HL-60 (cell line): ENCODE results near the gene PGAP1.

ENCODE experiments used
- DNase-seq, 2 experiments: peaks; one replicate each; pipeline ENCODE4 v3.0.0-alpha.2; 2010 to 2020; ENCODE audit warnings: low read depth in 1 of 2, low spot score in 1 of 2
- H3K27ac ChIP-seq: fragments of 250-450 bp; sonication (Bioruptor Pico); replicated peaks from 2 replicates; pipeline ENCODE4 v1.5.1; 2020; ENCODE audit warnings: mild to moderate bottlenecking, moderate library complexity
- H3K27me3 ChIP-seq: fragments of 250-450 bp; sonication (Bioruptor Pico); 2 replicates; pipeline ENCODE4 v1.5.1; 2021; ENCODE audit warnings: mild to moderate bottlenecking, moderate library complexity; ENCODE audit not compliant: insufficient read depth, poor library complexity, severe bottlenecking
- H3K4me3 ChIP-seq: replicated peaks from 2 replicates; pipeline ENCODE4 v1.5.1; 2011; ENCODE audit warnings: mild to moderate bottlenecking, control low read depth, low read length; ENCODE audit not compliant: insufficient read depth
- CTCF ChIP-seq: IDR thresholded peaks from one replicate; pipeline ENCODE4 v1.5.1; 2011; ENCODE audit warnings: low read length, control low read depth, inconsistent platforms; ENCODE audit not compliant: insufficient read depth
- GABPA ChIP-seq: IDR thresholded peaks from 2 replicates; pipeline ENCODE4 v1.6.1; 2012; ENCODE audit warnings: low read depth
- POLR2AphosphoS5 ChIP-seq: IDR thresholded peaks from 2 replicates; pipeline ENCODE4 v1.6.1; 2012; ENCODE audit warnings: low read depth
- REST ChIP-seq: IDR thresholded peaks from 2 replicates; pipeline ENCODE4 v1.6.1; 2012; ENCODE audit warnings: low read depth; ENCODE audit not compliant: insufficient replicate concordance
- SPI1 ChIP-seq: IDR thresholded peaks from 2 replicates; pipeline ENCODE4 v1.6.1; 2012; ENCODE audit warnings: low read depth, mild to moderate bottlenecking, borderline replicate concordance

PGAP1 gene

GRCh38 chr2:196966061-196966460 is 39.6 kb upstream of the PGAP1 start:
- no peak for DNase-seq
- TF ChIP-seq REST (no peak), CTCF (no peak), POLR2AphosphoS5 (no peak), GABPA (no peak), SPI1 (no peak)
- Histone ChIP-seq H3K27ac (no peak overlapping the region), H3K4me3 (no peak overlapping the region), H3K27me3 (no peaks in the 10 kb centered on the region)

GRCh38 chr2:196965651-196966050 is 39.1 kb upstream of the PGAP1 start:
- DNase-seq = no peak
- no peaks in the 10 kb centered on the region for H3K27me3 ChIP-seq
- TF ChIP-seq POLR2AphosphoS5 (no peak), CTCF (no peak), REST (no peak), GABPA (no peak), SPI1 (no peak)
- H3K4me3 ChIP-seq = no peak overlapping the region
- no peak overlapping the region for H3K27ac ChIP-seq

GRCh38 chr2:196963961-196964360 is 37.5 kb upstream of the PGAP1 start:
- TF ChIP-seq POLR2AphosphoS5 = no peak
- no peak for TF ChIP-seq REST
- TF ChIP-seq CTCF = no peak
- Histone ChIP-seq H3K4me3 (no peak overlapping the region), H3K27me3 (no peaks in the 10 kb centered on the region), H3K27ac (no peak overlapping the region)
- no peak for DNase-seq
